GM19240 (cell line): ENCODE results near the gene SLC4A2.
"Not testable (repeated sequence)": the region's sequence is repeated elsewhere in the genome, so short reads cannot be mapped to it uniquely, and the experiment has no call there.

Experiments
- DNase-seq: peaks from one replicate; pipeline ENCODE4 v3.0.0; 2011; ENCODE audit warnings: low spot score; ENCODE audit not compliant: insufficient read length

SLC4A2 gene, protein sequence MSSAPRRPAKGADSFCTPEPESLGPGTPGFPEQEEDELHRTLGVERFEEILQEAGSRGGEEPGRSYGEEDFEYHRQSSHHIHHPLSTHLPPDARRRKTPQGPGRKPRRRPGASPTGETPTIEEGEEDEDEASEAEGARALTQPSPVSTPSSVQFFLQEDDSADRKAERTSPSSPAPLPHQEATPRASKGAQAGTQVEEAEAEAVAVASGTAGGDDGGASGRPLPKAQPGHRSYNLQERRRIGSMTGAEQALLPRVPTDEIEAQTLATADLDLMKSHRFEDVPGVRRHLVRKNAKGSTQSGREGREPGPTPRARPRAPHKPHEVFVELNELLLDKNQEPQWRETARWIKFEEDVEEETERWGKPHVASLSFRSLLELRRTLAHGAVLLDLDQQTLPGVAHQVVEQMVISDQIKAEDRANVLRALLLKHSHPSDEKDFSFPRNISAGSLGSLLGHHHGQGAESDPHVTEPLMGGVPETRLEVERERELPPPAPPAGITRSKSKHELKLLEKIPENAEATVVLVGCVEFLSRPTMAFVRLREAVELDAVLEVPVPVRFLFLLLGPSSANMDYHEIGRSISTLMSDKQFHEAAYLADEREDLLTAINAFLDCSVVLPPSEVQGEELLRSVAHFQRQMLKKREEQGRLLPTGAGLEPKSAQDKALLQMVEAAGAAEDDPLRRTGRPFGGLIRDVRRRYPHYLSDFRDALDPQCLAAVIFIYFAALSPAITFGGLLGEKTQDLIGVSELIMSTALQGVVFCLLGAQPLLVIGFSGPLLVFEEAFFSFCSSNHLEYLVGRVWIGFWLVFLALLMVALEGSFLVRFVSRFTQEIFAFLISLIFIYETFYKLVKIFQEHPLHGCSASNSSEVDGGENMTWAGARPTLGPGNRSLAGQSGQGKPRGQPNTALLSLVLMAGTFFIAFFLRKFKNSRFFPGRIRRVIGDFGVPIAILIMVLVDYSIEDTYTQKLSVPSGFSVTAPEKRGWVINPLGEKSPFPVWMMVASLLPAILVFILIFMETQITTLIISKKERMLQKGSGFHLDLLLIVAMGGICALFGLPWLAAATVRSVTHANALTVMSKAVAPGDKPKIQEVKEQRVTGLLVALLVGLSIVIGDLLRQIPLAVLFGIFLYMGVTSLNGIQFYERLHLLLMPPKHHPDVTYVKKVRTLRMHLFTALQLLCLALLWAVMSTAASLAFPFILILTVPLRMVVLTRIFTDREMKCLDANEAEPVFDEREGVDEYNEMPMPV

GRCh38 chr7:151059367-151060112, at the start of gene SLC4A2:
SLC4A2 (plus strand) TSS chr7:151059589; CDS start chr7:151061988, 2,399 bp downstream.
- DNase-seq: peak; percentile 92

DNA sequence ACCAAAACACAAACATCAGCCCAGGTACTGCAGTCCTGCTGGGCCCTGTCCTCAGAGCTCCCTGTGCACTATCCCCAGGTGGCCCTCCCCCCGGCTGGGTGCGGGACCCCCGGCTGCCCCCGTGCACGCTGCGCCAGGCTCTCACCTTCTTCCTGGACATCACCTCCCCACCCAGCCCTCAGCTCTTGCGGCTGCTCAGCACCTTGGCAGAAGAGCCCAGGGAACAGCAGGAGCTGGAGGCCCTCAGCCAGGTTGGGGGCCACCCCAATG, 49.4 kb upstream of the SLC4A2 start:
- no peak for DNase-seq

DNA sequence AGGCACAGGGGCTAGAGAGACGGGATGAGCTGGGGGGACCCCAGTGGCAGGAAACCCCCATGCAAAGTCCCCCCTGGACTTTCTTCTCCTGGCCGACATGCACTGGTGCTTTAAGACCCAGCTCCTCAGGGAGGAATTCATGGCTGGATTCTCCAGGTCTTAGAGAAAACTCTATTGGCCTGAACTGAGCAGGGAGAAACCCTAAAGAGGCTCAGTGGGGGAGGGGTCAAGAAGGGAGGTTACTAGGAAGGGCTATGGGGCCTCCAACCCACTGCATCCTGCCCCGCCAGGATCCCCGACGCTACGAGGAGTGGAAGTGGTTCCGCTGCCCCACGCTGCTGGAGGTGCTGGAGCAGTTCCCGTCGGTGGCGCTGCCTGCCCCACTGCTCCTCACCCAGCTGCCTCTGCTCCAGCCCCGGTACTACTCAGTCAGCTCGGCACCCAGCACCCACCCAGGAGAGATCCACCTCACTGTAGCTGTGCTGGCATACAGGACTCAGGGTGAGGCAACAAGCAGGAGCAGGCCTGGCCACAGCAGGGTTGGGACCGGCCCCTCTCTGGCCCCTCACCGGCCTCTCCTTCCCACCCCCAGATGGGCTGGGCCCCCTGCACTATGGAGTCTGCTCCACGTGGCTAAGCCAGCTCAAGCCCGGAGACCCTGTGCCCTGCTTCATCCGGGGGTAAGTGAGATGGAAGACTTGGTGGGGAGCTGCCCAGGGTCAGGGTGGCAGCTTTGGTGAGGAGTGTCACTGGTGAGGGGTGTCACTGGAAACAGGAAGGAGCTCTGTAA, 48.9 kb upstream of the SLC4A2 start:
- DNase-seq: no peak

DNA sequence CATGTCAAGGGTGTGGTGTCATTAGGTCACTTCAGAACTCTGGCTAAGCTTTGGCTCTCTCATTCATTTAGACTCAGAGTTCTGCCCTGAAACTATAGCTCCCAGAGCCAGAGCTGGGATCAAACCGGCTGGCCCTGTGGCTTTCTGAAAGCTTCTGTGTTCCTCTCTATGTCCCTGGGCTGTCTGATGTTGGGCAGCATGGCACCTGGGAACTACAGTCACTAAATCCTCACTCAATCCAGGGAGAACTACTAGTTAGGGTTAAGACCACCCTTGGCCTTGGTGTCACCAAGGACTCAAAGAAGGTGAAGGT, 48.3 kb upstream of the SLC4A2 start:
- no peak for DNase-seq

DNA sequence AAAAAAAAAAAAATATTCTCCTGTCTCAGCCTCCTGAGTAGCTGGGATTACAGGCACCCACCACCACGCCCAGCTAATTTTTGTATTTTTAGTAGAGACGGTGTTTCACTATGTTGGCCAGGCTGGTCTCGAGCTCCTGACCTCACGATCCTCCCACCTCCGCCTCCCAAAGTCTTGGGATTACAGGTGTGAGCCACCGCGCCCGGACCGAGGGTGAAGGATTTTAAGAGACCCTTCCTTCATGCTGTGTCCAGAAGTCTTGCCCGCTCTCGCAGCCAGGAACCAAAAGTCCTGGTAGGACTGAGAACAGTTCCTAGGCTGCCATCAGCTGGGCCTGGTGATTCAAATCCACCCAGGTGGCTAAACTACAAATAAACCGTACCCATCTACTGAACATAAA, 47.8 kb upstream of the SLC4A2 start:
- DNase-seq: not testable (repeated sequence)

GRCh38 chr7:151012031-151012692, 47.2 kb upstream of the SLC4A2 start:
- no peak for DNase-seq

DNA sequence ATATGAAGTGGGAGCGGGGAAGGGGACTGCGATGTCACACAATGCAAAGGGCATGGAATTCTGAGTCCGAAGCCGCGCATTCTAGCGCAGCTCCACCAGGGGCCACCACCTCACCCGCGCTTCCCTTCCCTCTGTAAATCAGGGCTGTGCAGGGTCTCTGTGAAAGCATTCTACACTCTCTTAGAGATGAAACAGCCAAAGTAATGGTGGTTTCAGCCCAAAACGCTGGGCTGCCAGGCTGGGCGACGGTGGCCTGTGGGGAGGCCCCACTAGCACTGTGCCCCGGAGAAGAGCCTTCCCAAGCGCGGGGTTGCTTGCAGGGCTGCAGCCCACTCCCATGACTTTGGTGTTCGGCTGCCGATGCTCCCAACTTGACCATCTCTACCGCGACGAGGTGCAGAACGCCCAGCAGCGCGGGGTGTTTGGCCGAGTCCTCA, 46.5 kb upstream of the SLC4A2 start:
- DNase-seq: no peak

DNA sequence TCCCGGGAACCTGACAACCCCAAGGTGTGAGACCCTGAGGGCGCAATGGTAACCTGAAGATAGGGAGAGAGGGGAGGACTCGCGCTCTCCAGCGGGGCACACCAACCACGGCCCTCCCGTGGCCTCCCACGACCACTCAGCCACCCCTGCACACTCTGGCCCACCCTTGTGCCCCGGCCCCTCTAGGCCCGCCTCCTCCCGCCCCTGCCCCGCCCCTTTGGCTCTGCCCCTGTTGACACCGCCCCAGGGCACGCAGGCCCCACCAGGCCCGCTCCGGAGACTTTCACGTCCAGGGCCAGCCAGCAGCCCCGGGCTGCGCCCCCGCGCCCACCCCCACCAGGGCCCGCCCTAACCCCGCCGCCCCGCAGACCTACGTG, 46.0 kb upstream of the SLC4A2 start:
- no peak for DNase-seq

DNA sequence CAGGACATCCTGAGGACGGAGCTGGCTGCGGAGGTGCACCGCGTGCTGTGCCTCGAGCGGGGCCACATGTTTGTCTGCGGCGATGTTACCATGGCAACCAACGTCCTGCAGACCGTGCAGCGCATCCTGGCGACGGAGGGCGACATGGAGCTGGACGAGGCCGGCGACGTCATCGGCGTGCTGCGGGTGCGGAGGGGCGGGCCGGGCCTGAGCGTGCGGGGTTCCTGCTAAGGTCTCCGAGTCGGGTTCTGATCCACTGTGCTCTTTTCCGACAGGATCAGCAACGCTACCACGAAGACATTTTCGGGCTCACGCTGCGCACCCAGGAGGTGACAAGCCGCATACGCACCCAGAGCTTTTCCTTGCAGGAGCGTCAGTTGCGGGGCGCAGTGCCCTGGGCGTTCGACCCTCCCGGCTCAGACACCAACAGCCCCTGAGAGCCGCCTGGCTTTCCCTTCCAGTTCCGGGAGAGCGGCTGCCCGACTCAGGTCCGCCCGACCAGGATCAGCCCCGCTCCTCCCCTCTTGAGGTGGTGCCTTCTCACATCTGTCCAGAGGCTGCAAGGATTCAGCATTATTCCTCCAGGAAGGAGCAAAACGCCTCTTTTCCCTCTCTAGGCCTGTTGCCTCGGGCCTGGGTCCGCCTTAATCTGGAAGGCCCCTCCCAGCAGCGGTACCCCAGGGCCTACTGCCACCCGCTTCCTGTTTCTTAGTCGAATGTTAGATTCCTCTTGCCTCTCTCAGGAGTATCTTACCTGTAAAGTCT, 45.5 kb upstream of the SLC4A2 start:
- peak; percentile 42 for DNase-seq

- no peak for DNase-seq
These were observed 44.4 kb upstream of the SLC4A2 start for GRCh38 chr7:151014950-151015349.

DNA sequence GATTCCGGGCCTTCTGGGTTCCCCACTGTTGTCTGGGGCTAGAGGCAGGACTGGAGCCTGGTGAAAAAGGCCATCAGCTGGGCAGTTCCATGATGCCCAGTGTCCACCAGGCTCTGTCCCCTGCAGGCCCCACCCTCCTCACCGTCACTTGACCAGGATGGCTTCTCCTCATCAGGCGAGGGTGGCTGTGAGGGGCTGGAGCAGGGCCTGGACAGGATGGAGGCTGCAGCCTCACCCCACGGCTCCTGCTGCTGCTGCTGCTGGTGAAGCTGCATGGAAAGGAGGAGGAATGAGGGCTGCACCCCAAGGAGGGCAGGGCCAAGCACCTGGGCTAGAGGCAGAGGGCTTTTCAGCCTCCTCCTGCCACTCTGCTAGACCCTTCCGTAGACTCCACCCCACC, 43.4 kb upstream of the SLC4A2 start:
- DNase-seq: no peak

DNA sequence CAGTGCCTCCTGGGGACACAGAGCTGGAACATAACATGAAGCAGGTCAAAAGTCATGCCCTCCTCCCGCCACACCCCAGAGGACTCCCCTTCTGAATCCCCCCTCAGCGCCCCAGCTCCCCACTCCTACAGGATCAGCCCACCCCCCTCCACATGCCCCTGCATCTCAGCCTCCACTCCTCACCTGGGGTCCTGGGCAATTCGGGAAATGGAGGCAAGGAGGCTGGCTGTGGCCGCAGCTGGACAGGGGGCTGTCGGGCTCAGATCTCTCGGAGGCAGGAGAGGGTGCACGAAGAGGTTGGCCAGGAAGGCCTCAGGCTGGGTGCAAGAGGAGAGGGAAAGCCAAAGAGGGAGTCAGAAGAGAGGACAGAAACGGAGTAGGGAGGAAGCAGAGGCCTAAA, 42.9 kb upstream of the SLC4A2 start:
- DNase-seq: no peak

GRCh38 chr7:151016942-151017341, 42.4 kb upstream of the SLC4A2 start:
- DNase-seq: no peak

DNA sequence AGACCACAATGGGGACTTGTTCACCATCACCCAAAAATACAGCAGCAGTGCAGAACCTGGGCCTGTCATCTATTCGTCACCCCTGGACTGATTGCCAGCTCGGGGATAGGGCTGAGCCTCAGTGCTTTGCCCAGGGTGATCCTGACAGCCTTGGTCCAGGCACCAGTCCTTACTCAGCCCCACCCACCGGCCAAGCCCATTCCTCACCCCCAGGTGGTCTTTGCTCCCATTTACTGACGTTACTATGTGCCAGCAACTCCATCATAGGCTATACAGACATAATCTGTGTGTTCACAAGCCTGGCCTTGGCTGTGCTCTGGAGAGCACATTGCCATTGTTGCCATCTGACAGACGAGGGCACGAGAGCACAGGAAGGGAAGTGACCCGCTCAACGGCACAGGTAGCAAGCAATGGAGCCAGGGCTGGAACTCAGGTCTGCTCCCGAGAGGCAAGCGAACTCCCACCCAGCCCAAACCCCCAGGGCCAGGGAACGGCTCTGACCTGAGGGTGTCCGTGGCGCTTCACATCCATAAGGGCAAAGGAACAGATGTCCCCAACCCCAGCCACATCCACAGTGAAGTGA, 41.9 kb upstream of the SLC4A2 start:
- DNase-seq: no peak

GRCh38 chr7:151017953-151018420, 41.4 kb upstream of the SLC4A2 start:
- DNase-seq: peak; percentile 67

- no peak for DNase-seq
These were observed 40.8 kb upstream of the SLC4A2 start for GRCh38 chr7:151018421-151019129.

DNA sequence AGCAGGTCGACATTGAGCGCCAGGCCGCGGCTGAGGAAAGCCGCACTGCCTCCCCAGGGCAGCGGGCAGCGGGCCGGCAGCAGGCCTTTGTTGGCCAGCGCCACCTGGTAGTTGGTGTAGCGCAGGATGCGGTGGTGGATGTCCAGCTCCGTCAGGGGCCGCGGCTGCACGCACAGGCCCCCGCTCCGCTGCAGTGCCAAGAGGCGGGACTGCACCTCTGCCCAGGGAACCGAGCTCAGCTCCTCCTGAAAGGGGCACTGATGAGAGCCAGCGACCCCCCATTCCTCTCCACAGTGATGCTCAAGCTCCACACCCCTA, 40.3 kb upstream of the SLC4A2 start:
- DNase-seq: no peak

DNA sequence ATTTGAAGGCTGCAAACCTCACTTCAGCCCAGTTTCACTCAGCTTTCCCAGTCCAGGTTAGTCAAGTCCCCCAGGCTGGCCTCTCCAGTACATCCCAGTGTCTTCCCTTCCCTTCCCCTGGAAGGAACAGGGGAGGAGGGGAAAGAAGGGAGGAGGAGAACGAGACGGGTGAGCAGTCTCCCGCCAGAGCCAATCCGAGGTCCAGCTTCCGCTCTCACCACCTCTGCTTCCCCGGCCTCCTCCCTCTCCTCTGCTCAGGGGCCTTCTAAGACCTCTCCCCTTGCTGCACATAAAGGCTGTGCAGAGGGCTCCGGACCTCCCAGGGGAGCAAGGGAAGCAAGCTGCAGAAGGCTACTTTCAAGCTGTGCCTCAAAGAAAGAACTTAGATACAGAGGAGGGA, 39.2 kb upstream of the SLC4A2 start:
- no peak for DNase-seq
